Ascending aorta (tissue), 2 donors: Measurements from ENCODE around the gene GDF11. TPM values are rescaled to one million over a fixed set of nuclear protein-coding genes. Genes with fewer than 3 reads are reported as not detected.

ENCODE experiments used
- DNase-seq, 2 donors: peaks; one replicate each; pipeline ENCODE4 v3.0.0-alpha.2; 2019; ENCODE audit warnings: low spot score in 2 of 2
- H3K27ac ChIP-seq, 2 donors: fragments of 200-600 bp; sonication (generic); one replicate each; pipeline ENCODE4 v1.5.1; 2016 to 2017; ENCODE audit warnings: mild to moderate bottlenecking in 1 of 2
- H3K27me3 ChIP-seq: fragments of 200-600 bp; sonication (generic); one replicate; pipeline ENCODE4 v1.5.1; 2017
- H3K36me3 ChIP-seq, 2 donors: fragments of 200-600 bp; sonication (generic); one replicate each; pipeline ENCODE4 v1.5.1; 2016
- H3K4me1 ChIP-seq, 2 donors: fragments of 200-600 bp; sonication (generic); one replicate each; pipeline ENCODE4 v1.5.1; 2016 to 2017; ENCODE audit warnings: mild to moderate bottlenecking in 1 of 2
- H3K4me3 ChIP-seq, 2 donors: fragments of 200-600 bp; sonication (generic); one replicate each; pipeline ENCODE4 v1.5.1; 2016 to 2017; ENCODE audit warnings: mild to moderate bottlenecking in 1 of 2
- H3K9me3 ChIP-seq, 2 donors: fragments of 200-600 bp; sonication (generic); one replicate each; pipeline ENCODE4 v1.5.1; 2016
- intact Hi-C: fragments of 100-400 bp; cut with DNase I; formaldehyde crosslinking; loops from one replicate; pipeline ENCODE4 v1.15.1; 2023
- total RNA-seq: library from RNA; depleted of rRNA; stranded (reverse); fragments of >200 nt; gene quantifications from one replicate; pipeline ENCODE4 v1.1.0, GENCODE V29; 2016
- TF ChIP-seq, protein P1 (sequence below), 3 experiments: fragments of 200-600 bp in 2 of 3; fragments of 450-650 bp in 1 of 3; sonication (generic) in 2 of 3; IDR thresholded peaks; one replicate each; pipeline ENCODE4 v1.5.1; 2016 to 2019; ENCODE audit warnings: antibody characterized with exemption in 3 of 3, mild to moderate bottlenecking in 1 of 3, moderate library complexity in 1 of 3

GDF11 gene
- total RNA-seq, 1 donor from 2014 or later, result 1.6 TPM

GRCh38 chr12:55722948-55723347, 20.0 kb upstream of the GDF11 start:
- Histone ChIP-seq H3K36me3 (peaks cover 19 to 39% of the 10 kb centered on the region in 2 donors), H3K4me1 (peaks cover 38 to 70% of the 10 kb centered on the region in 2 donors), H3K9me3 (no peaks in the 10 kb centered on the region), H3K4me3 (no peak overlapping the region), H3K27me3 (no peaks in the 10 kb centered on the region), H3K27ac (peak overlapping the region; percentile 54 to 63)
- TF ChIP-seq, protein P1, sequence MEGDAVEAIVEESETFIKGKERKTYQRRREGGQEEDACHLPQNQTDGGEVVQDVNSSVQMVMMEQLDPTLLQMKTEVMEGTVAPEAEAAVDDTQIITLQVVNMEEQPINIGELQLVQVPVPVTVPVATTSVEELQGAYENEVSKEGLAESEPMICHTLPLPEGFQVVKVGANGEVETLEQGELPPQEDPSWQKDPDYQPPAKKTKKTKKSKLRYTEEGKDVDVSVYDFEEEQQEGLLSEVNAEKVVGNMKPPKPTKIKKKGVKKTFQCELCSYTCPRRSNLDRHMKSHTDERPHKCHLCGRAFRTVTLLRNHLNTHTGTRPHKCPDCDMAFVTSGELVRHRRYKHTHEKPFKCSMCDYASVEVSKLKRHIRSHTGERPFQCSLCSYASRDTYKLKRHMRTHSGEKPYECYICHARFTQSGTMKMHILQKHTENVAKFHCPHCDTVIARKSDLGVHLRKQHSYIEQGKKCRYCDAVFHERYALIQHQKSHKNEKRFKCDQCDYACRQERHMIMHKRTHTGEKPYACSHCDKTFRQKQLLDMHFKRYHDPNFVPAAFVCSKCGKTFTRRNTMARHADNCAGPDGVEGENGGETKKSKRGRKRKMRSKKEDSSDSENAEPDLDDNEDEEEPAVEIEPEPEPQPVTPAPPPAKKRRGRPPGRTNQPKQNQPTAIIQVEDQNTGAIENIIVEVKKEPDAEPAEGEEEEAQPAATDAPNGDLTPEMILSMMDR (IDR thresholded peaks at IDR 0.05), result no peak
- intact Hi-C loops, result loop anchor here (5.0 to 10.0 kb wide), 2 partner anchors 66 to 1298 kb away; no protein-coding TSS in a partner anchor
- DNase-seq, result no peak

- TF ChIP-seq, protein P1 (IDR thresholded peaks at IDR 0.05), result no peak
- Histone ChIP-seq H3K4me1 (peaks cover 35 to 63% of the 10 kb centered on the region in 2 donors), H3K36me3 (peaks cover 19 to 39% of the 10 kb centered on the region in 2 donors), H3K4me3 (no peak overlapping the region), H3K9me3 (no peaks in the 10 kb centered on the region), H3K27me3 (no peaks in the 10 kb centered on the region), H3K27ac (peak overlapping the region; percentile 54 to 63)
- intact Hi-C loops, result loop anchor here (5.0 to 10.0 kb wide), 2 partner anchors 66 to 1299 kb away; no protein-coding TSS in a partner anchor
- no peak for DNase-seq
These were observed 19.3 kb upstream of the GDF11 start for GRCh38 chr12:55723516-55724225.

DNA sequence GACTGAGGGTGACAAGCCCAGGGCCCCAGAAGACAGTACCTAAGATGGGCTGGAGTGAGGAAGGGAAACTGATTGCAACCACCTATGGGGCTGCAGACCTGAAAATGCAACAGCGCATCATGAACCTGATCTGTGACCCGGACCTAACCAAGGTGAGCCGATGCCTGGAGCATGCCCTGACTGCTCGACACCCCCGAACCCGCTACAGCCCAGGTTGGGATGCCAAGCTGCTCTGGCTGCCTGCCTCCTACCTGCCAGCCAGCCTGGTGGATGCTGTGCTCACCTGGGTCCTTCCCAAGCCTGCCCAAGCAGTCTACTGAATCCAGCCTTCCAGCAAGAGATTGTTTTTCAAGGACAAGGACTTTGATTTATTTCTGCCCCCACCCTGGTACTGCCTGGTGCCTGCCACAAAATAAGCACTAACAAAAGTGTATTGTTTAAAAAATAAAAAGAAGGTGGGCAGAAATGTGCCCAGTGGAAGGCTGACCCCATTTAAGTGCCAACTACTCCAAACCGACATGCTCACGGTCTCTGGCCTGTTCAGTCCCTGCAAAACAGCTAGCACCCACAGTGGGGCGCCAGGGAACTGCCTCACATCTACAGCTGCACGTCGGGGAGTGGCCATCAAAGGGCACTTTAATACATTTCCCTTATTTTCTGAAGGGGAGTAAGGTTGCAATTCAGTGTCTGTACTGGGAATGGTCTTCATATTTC, 18.5 kb upstream of the GDF11 start:
- intact Hi-C loops, result loop anchor here (5.0 to 10.0 kb wide), 2 partner anchors 67 to 1300 kb away; no protein-coding TSS in a partner anchor
- H3K9me3 ChIP-seq, result no peaks in the 10 kb centered on the region
- peak; percentile 39 to 88 for DNase-seq
- TF ChIP-seq, protein P1 (IDR thresholded peaks at IDR 0.05), result peak; percentile 64 to 69 (median 68)
- peaks cover 28 to 55% of the 10 kb centered on the region in 2 donors for H3K4me1 ChIP-seq
- H3K36me3 ChIP-seq, result peaks cover 19 to 39% of the 10 kb centered on the region in 2 donors
- no peak overlapping the region for H3K4me3 ChIP-seq
- no peaks in the 10 kb centered on the region for H3K27me3 ChIP-seq
- H3K27ac ChIP-seq, result peak overlapping the region; percentile 54 to 63

GRCh38 chr12:55724940-55725309, 18.0 kb upstream of the GDF11 start:
- Histone ChIP-seq H3K4me1 (peaks cover 24 to 50% of the 10 kb centered on the region in 2 donors), H3K4me3 (no peak overlapping the region), H3K36me3 (peaks cover 19 to 39% of the 10 kb centered on the region in 2 donors), H3K27ac (peak overlapping the region; percentile 54 to 63), H3K27me3 (no peaks in the 10 kb centered on the region), H3K9me3 (no peaks in the 10 kb centered on the region)
- intact Hi-C loops, result loop anchor here (5.0 to 10.0 kb wide), 2 partner anchors 68 to 1300 kb away; no protein-coding TSS in a partner anchor
- DNase-seq, result peak in 1 of 2 donors; percentile 62
- TF ChIP-seq, protein P1 (IDR thresholded peaks at IDR 0.05), result no peak

GRCh38 chr12:55725556-55725955, 17.4 kb upstream of the GDF11 start:
- Histone ChIP-seq H3K4me1 (peaks cover 26 to 52% of the 10 kb centered on the region in 2 donors), H3K27ac (peak overlapping the region; percentile 54 to 99)

More at GRCh38 chr12:55725556-55725955, 17.4 kb upstream of the GDF11 start:
- DNase-seq, result no peak
- intact Hi-C loops, result loop anchor here (10.0 kb wide), 1 partner anchor 1301 kb away; no protein-coding TSS in a partner anchor
- H3K36me3 ChIP-seq, result peaks cover 19 to 39% of the 10 kb centered on the region in 2 donors
- no peak overlapping the region for H3K4me3 ChIP-seq
- no peaks in the 10 kb centered on the region for H3K9me3 ChIP-seq
- H3K27me3 ChIP-seq, result no peaks in the 10 kb centered on the region
- TF ChIP-seq, protein P1 (IDR thresholded peaks at IDR 0.05), result no peak
